Activated B cell treated with CpG ODN at 0.5 μM for 24 hours (primary cell): ENCODE measurements around the gene GAREM1. TPM values are rescaled to one million over a fixed set of nuclear protein-coding genes. Genes with fewer than 3 reads are reported as not detected.
"Not testable (repeated sequence)": the region's sequence is repeated elsewhere in the genome, so short reads cannot be mapped to it uniquely, and the experiment has no call there.

Experiments used
- ATAC-seq: fragments of 200-7000 bp; cut with Tn5 transposase; one replicate; pipeline ENCODE4 v1.10.0; 2021; ENCODE audit warnings: low read depth, mild to moderate bottlenecking, moderate library complexity
- CTCF ChIA-PET: fragments of 350-600 bp; sonication (Branson Sonifier 250); formaldehyde crosslinking; loops from one replicate; lab custom pipeline; 2021; ENCODE audit warnings: antibody characterized with exemption; lab: Charles Lee
- POLR2A ChIA-PET: fragments of 350-600 bp; sonication (Branson Sonifier 250); formaldehyde crosslinking; loops from one replicate; lab custom pipeline; 2021; ENCODE audit warnings: antibody characterized with exemption; lab: Charles Lee
- DNase-seq: peaks from one replicate; pipeline ENCODE4 v3.0.0; 2022
- H3K27ac Mint-ChIP-seq: one replicate; pipeline ENCODE4 v1.8.0; 2020; ENCODE audit warnings: mixed read lengths
- H3K27me3 Mint-ChIP-seq: one replicate; pipeline ENCODE4 v1.8.0; 2021; ENCODE audit warnings: mixed read lengths
- H3K36me3 Mint-ChIP-seq: one replicate; pipeline ENCODE4 v1.8.0; 2021; ENCODE audit warnings: low read depth, mixed read lengths
- H3K4me1 Mint-ChIP-seq: one replicate; pipeline ENCODE4 v1.8.0; 2021; ENCODE audit warnings: mixed read lengths
- H3K4me3 Mint-ChIP-seq: one replicate; pipeline ENCODE4 v1.8.0; 2020; ENCODE audit warnings: mild to moderate bottlenecking, mixed read lengths
- H3K9me3 Mint-ChIP-seq: one replicate; pipeline ENCODE4 v1.8.0; 2020; ENCODE audit warnings: mixed read lengths
- CTCF ChIP-seq: fragments of 200-600 bp; IDR thresholded peaks from one replicate; pipeline ENCODE4 v1.8.0; 2022; ENCODE audit warnings: antibody characterized with exemption, mild to moderate bottlenecking
- intact Hi-C: fragments of 100-400 bp; cut with micrococcal nuclease; formaldehyde crosslinking; loops from one replicate; pipeline ENCODE4 v1.15.1; 2024
- total RNA-seq: library from RNA; stranded (reverse); gene quantifications from 2 replicates; pipeline ENCODE4 v1.2.3, GENCODE V29; 2022

GAREM1 gene
- total RNA-seq, 1 donor from 2014 or later = not detected

- DNase-seq = no peak
- Mint-ChIP-seq H3K4me1 (no peaks in the 10 kb centered on the region), H3K9me3 (peaks cover 2% of the 10 kb centered on the region), H3K27ac (no peak overlapping the region), H3K36me3 (no peaks in the 10 kb centered on the region), H3K4me3 (no peak overlapping the region), H3K27me3 (peaks cover 6% of the 10 kb centered on the region)
- intact Hi-C loops = no loop called here
- no peak for TF ChIP-seq CTCF
- CTCF ChIA-PET = no interaction called here
- ATAC-seq = no peak
- POLR2A ChIA-PET = no interaction called here
Observed at GRCh38 chr18:32238635-32239268, 231.9 kb downstream of the GAREM1 start.

GRCh38 chr18:32237049-32237448 lies 233.6 kb downstream of the GAREM1 start:
- TF ChIP-seq CTCF = no peak
- no peak for DNase-seq
- no peaks in the 10 kb centered on the region for H3K4me1 Mint-ChIP-seq
- no peak overlapping the region for H3K27ac Mint-ChIP-seq
- CTCF ChIA-PET = no interaction called here
- POLR2A ChIA-PET = no interaction called here
- intact Hi-C loops = no loop called here
- no peak overlapping the region for H3K4me3 Mint-ChIP-seq
- H3K27me3 Mint-ChIP-seq = peaks cover 6% of the 10 kb centered on the region
- ATAC-seq = no peak
- peaks cover 2% of the 10 kb centered on the region for H3K9me3 Mint-ChIP-seq
- no peaks in the 10 kb centered on the region for H3K36me3 Mint-ChIP-seq

GRCh38 chr18:32233348-32233747 lies 237.3 kb downstream of the GAREM1 start:
- H3K9me3 Mint-ChIP-seq, intact Hi-C loops, ATAC-seq, H3K4me3 Mint-ChIP-seq, DNase-seq, H3K27ac Mint-ChIP-seq, H3K36me3 Mint-ChIP-seq, H3K27me3 Mint-ChIP-seq, H3K4me1 Mint-ChIP-seq, CTCF ChIA-PET, POLR2A ChIA-PET: not testable (repeated sequence)

- Mint-ChIP-seq H3K27me3 (no peaks in the 10 kb centered on the region), H3K9me3 (no peaks in the 10 kb centered on the region), H3K27ac (no peak overlapping the region), H3K4me3 (no peak overlapping the region), H3K36me3 (no peaks in the 10 kb centered on the region), H3K4me1 (no peaks in the 10 kb centered on the region)
- CTCF ChIA-PET = no interaction called here
- no peak for TF ChIP-seq CTCF
- intact Hi-C loops = no loop called here
- POLR2A ChIA-PET = no interaction called here
- ATAC-seq (no peak), DNase-seq (no peak)
Observed at GRCh38 chr18:32219431-32220018, 251.2 kb downstream of the GAREM1 start.

- POLR2A ChIA-PET = no interaction called here
- Mint-ChIP-seq H3K4me1 (no peaks in the 10 kb centered on the region), H3K4me3 (no peak overlapping the region), H3K27ac (no peak overlapping the region), H3K9me3 (no peaks in the 10 kb centered on the region), H3K36me3 (no peaks in the 10 kb centered on the region), H3K27me3 (no peaks in the 10 kb centered on the region)
- intact Hi-C loops = no loop called here
- CTCF ChIA-PET = no interaction called here
- ATAC-seq = no peak
- no peak for TF ChIP-seq CTCF
- no peak for DNase-seq
Observed at GRCh38 chr18:32216390-32216789, 254.3 kb downstream of the GAREM1 start.
